ENCODE data around the gene APBB1IP. TPM values are rescaled to one million over a fixed set of nuclear protein-coding genes. Genes with fewer than 3 reads are reported as not detected.

Gene APBB1IP
- total and polyA plus RNA-seq, 2 donors (not counting 3 experiments of a cell fraction or from before 2014, with no cell fraction given) = not detected

DNA sequence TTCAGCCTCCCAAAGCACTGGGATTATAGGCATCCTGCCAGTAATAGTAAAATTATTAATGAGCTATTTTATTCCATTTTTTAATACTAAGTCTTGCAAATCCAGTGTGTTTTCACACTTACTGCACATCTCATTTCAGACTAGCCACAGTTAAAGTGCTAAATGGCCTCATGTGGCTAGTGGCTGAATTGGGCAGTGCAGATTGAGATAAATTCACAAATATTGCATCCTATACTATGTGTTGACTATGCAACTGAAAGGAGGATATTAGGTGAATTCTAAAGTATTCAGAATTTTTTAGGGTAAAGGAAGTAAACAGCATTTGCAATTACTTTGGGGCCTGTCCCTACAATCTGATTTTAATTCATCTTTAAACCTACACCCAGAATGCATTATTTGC is 10.2 kb downstream of the APBB1IP start:
- H3K27ac ChIP-seq (ENCODE audit: insufficient read depth, low read depth, low read length) = no peak overlapping the region

More for the DNA sequence above, 10.2 kb downstream of the APBB1IP start:
- CTCF ChIA-PET = no interaction called here
- POLR2A ChIA-PET = no interaction called here
- Histone ChIP-seq H4K20me1 (replicated peaks; ENCODE audit: control insufficient read depth, extremely low read depth, insufficient read depth, low read length) (no peaks in the 10 kb centered on the region), H2AFZ (ENCODE audit: low read depth, low read length) (no peak overlapping the region), H3K36me3 (ENCODE audit: control insufficient read depth in 2 of 2, extremely low read depth in 1 of 2, insufficient read depth in 2 of 2, low read length in 2 of 2) (no peaks in the 10 kb centered on the region), H3K79me2 (ENCODE audit: control insufficient read depth, insufficient read depth, low read length) (no peaks in the 10 kb centered on the region), H3K9me3 (replicated peaks; ENCODE audit: control insufficient read depth, insufficient read depth, low read length) (peaks cover 7% of the 10 kb centered on the region), H3K4me3 (replicated peaks in 1 of 3; ENCODE audit: insufficient read depth in 1 of 3, low read depth in 1 of 3, low read length in 3 of 3) (no peak overlapping the region), H3K27me3 (ENCODE audit: control insufficient read depth in 2 of 2, insufficient read depth in 2 of 2, low read length in 2 of 2) (no peaks in the 10 kb centered on the region), H3K9me1 (replicated peaks; ENCODE audit: control insufficient read depth, extremely low read depth, insufficient read depth, low read length) (no peaks in the 10 kb centered on the region), H3K4me1 (ENCODE audit: control insufficient read depth, extremely low read depth, insufficient read depth, low read length) (no peaks in the 10 kb centered on the region), H3K4me2 (ENCODE audit: insufficient read depth, low read length) (no peak overlapping the region), H3K9ac (replicated peaks; ENCODE audit: extremely low read depth, insufficient read depth, low read length) (no peak overlapping the region)
- TF ChIP-seq MYC (IDR thresholded peaks at IDR 0.05; ENCODE audit: low read depth, low read length) = no peak
- TF ChIP-seq POLR2AphosphoS5 (IDR thresholded peaks at IDR 0.05; ENCODE audit: insufficient read depth, low read depth, low read length) = no peak
- no peak for TF ChIP-seq EZH2 (IDR thresholded peaks at IDR 0.05; ENCODE audit: borderline replicate concordance, low read depth, low read length, severe bottlenecking)
- no peak for TF ChIP-seq FOS (IDR thresholded peaks at IDR 0.05; ENCODE audit: borderline replicate concordance, insufficient read depth, low read length)
- TF ChIP-seq CTCF (IDR thresholded peaks at IDR 0.05; ENCODE audit: extremely low read depth in 1 of 2, insufficient read depth in 1 of 2, low read depth in 1 of 2, low read length in 2 of 2) = no peak
- TF ChIP-seq POLR2A (IDR thresholded peaks at IDR 0.05; ENCODE audit: low read depth, low read length) = no peak
- TF ChIP-seq, protein P1, sequence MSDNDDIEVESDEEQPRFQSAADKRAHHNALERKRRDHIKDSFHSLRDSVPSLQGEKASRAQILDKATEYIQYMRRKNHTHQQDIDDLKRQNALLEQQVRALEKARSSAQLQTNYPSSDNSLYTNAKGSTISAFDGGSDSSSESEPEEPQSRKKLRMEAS (IDR thresholded peaks at IDR 0.05; ENCODE audit: insufficient read depth, insufficient read length) = no peak
- no peak for TF ChIP-seq JUN (IDR thresholded peaks at IDR 0.05; ENCODE audit: borderline replicate concordance, insufficient read depth, insufficient read length, low read depth)
- TF ChIP-seq GATA2 (IDR thresholded peaks at IDR 0.05; ENCODE audit: insufficient read depth, insufficient read length, low read depth, low read length) = no peak
- BruUV-seq (replicated peaks) = no TSS peak
- intact Hi-C loops (cut with micrococcal nuclease) = no loop called here
- dilution Hi-C loops (cut with MboI; ENCODE audit: extremely low pct_ligation_motif_present, low sequenced_read_pairs) = no loop called here
- FAIRE-seq (no peak), DNase-seq (ENCODE audit: low read depth, low spot score) (no peak)
